ENCODE measurements around the gene CCDC136. TPM values are rescaled to one million over a fixed set of nuclear protein-coding genes. Genes with fewer than 3 reads are reported as not detected.

The CCDC136 gene
- total RNA-seq, 1 experiment from 2014 or later, result 7.7 TPM

DNA sequence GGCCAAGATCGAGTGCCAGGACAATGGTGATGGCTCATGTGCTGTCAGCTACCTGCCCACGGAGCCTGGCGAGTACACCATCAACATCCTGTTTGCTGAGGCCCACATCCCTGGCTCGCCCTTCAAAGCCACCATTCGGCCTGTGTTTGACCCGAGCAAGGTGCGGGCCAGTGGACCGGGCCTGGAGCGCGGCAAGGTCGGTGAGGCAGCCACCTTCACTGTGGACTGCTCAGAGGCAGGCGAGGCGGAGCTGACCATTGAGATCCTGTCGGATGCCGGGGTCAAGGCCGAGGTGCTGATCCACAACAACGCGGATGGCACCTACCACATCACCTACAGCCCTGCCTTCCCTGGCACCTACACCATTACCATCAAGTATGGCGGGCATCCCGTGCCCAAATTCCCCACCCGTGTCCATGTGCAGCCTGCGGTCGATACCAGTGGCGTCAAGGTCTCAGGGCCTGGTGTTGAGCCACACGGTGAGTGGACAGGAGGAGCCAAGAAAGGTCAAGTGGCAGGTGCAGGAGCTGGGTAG, 53.1 kb downstream of the CCDC136 start:
- DNase-seq (ENCODE audit: low read depth), result no peak

DNA sequence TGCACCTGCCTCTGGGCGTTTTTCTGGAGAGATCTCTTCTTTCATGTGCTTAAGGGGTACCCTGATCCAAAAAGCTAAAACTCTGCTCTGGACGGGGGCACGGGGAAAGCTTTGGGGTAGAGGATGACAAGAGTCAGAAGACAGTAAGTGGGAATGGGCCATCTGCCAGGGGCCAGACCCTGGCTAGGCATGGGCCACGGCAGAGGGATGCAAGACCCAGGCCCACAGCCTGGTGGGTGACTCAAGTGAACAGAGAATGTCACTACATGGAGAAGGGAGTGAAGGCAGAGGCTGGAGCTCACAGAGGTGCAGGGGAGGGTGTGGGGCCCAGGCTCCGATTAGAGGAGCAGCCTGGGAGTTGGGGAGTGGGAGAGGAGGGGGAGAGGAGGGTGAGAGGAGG, 53.7 kb downstream of the CCDC136 start:
- DNase-seq (ENCODE audit: low read depth), result no peak

DNA sequence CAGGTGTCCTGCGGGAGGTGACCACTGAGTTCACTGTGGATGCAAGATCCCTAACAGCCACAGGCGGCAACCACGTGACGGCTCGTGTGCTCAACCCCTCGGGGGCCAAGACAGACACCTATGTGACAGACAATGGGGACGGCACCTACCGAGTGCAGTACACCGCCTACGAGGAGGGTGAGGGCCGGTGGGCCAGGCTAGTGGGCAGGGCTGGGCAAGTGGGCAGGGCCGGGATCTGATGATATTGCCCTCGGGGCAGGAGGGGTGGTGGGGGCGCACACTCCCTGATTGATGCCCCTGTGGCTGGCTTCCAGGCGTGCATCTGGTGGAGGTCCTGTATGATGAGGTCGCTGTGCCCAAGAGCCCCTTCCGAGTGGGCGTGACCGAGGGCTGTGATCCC, 54.2 kb downstream of the CCDC136 start:
- DNase-seq (ENCODE audit: low read depth), result no peak

DNA sequence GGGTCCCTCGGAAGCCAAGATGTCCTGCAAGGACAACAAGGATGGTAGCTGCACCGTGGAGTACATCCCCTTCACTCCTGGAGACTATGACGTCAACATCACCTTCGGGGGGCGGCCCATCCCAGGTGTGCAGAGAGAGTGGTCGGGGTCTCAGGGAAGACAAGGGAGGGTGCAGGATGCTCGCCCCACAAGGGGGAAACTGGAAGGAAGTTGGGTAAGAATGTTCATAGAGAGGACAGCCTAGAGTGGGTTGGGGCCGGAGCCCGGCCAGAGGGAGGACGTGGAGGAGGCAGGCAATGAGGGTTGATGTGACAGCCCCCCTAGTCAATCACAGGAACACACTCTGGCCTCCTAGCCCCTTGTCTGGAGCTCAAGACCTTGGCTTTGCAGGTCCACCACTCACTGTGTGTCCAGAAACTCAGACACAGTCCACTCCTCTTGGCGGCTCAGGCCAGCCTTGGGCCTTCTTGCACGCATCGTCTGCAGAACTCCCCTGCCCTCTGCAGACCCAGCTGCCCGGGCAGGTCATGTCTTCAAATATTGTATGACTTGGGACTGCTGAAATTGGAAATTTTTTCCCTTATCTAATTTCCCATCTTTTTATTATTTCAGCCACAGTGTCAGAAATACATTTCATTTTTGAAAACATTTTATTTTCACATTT, 55.1 kb downstream of the CCDC136 start:
- no peak for DNase-seq (ENCODE audit: low read depth)

DNA sequence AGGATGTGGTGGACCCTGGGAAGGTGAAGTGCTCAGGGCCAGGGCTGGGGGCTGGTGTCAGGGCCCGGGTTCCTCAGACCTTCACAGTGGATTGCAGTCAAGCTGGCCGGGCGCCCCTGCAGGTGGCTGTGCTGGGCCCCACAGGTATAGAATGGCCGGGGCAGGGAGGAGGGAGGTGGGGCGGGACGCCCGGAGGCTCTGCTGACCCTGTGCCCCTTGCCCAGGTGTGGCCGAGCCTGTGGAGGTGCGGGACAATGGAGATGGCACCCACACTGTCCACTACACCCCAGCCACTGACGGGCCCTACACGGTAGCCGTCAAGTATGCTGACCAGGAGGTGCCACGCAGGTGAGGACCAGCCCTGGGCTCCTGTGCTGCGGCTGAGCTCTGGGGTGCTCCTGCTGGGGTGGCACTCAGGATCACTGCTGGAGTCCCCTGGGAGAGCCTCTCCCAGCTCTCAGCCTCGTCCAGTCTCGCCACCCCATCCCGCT, 56.0 kb downstream of the CCDC136 start:
- no peak for DNase-seq (ENCODE audit: low read depth)

DNA sequence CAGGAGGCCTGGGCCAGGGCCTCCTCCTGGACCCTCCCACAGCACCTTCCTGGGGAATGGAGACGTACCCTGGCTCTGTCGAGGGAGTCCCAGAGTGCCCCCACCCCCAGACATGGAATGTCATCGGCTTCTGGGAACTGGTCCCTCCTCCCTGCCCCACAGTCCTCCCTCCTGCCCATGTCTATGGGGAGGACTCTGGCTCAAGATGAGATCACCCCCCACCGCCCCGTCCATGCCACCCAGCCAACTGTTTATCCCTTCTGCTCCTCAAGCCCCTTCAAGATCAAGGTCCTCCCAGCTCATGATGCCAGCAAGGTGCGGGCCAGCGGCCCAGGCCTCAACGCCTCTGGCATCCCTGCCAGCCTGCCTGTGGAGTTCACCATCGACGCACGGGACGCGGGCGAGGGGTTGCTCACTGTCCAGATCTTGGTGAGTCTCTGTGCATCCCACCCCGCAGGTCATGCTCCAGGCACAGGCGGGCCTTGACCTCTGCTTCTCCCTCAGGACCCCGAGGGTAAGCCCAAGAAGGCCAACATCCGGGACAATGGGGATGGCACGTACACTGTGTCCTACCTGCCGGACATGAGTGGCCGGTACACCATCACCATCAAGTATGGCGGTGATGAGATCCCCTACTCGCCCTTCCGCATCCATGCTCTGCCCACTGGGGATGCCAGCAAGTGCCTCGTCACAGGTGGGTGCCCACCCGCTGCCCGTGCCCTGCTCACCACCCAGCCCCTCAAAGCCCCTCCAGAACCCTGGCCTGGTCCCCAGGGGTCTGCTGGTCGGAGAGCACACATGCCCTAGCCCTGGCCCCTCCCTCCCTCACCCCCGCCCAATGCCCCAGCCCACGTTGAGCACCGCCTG, 56.8 kb downstream of the CCDC136 start:
- DNase-seq (ENCODE audit: low read depth), result no peak

DNA sequence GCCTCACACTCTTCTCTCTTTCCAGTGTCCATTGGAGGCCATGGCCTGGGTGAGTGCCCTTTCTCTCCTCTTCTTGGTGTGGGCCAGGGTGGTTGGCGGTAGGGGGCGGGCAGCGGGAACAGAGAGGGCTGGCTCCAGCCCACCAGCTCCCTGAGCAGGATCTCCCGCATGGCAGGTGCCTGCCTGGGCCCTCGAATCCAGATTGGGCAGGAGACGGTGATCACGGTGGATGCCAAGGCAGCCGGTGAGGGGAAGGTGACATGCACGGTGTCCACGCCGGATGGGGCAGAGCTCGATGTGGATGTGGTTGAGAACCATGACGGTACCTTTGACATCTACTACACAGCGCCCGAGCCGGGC, 57.4 kb downstream of the CCDC136 start:
- DNase-seq (ENCODE audit: low read depth), result no peak

DNA sequence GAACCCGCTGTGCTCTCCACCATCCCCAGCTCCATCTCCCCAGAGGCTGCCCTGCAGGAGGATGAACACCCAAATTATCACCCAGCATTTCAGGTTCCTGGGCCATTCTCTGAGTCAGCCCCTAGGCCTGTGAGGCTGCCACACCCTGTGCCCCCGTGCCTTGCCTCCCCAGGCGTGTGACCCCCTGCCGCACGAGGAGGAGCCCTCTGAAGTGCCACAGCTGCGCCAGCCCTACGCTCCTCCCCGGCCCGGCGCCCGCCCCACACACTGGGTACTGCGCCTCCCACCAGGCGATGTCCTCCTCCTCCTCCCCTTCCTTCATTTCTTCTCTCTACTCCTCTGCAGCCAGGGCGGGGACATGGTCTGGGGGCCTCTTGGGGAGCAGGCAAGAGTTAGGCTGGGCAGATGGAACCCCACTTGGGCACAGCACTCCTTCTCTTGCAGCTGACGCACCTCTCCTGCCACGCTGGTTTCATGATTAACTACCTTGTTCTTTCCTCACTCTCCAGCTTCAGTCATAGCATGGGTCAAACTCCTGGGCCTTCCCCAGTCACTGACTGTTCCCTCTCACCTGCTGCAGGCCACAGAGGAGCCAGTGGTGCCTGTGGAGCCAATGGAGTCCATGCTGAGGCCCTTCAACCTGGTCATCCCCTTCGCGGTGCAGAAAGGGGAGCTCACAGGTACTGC, 58.2 kb downstream of the CCDC136 start:
- no peak for DNase-seq (ENCODE audit: low read depth)

DNA sequence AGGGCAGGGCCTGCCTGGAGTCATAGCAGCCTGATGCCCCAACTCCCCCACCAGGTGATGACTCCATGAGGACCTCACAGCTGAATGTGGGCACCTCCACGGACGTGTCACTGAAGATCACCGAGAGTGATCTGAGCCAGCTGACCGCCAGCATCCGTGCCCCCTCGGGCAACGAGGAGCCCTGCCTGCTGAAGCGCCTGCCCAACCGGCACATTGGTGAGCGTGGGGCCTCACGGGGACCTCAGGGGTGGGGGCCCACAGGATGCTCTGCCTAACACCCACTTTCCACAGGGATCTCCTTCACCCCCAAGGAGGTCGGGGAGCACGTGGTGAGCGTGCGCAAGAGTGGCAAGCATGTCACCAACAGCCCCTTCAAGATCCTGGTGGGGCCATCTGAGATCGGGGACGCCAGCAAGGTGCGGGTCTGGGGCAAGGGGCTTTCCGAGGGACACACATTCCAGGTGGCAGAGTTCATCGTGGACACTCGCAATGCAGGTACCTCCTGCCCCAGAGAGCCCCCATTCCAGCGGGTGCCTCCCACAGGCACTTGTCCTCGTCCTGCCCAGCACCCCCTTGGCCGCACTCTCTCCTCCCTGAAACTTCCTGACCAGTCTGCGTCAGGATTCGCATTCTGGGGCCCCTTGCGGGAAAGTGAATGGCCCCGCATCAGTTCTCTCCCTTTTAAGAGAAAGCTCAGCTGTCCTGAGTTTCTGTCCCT, 60.9 kb downstream of the CCDC136 start:
- no peak for DNase-seq (ENCODE audit: low read depth)

DNA sequence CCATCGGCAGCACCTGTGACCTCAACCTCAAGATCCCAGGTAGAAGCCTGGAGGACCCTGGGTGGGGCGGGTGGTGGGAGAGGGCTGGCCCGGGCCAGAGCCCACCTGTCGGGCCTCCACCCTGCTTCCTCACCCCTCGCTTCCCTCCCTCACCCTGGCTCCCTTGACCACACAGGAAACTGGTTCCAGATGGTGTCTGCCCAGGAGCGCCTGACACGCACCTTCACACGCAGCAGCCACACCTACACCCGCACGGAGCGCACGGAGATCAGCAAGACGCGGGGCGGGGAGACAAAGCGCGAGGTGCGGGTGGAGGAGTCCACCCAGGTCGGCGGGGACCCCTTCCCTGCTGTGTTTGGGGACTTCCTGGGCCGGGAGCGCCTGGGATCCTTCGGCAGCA, 62.0 kb downstream of the CCDC136 start:
- no peak for DNase-seq (ENCODE audit: low read depth)

DNA sequence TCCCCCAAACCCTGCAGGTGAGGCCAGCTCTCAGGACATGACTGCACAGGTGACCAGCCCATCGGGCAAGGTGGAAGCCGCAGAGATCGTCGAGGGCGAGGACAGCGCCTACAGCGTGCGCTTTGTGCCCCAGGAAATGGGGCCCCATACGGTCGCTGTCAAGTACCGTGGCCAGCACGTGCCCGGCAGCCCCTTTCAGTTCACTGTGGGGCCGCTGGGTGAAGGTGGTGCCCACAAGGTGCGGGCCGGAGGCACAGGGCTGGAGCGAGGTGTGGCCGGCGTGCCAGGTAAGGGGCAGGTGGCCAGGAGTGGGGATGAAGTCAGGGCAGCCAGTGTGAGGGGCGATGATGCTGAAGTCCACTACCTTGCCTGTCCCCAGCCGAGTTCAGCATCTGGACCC, 62.6 kb downstream of the CCDC136 start:
- no peak for DNase-seq (ENCODE audit: low read depth)

DNA sequence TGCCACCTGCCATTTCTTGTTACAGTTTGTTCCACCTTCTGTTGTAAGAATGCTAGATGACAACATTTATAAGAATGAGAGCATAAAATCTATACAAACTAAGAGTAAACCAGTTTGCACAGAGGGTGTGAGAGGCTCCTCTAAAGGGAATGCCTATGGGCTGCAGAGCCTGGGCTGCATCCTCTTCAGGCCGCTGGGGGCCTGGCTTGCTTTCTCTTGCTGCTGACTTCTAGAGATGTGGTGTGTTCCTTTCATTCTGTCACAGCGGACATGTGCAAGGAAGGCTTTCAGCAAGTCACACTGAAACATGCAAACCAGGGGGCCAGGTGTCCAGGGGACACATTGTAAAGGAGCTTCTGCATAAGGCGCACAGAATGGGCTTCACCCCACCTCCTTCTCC, 63.8 kb downstream of the CCDC136 start:
- no peak for DNase-seq (ENCODE audit: low read depth)

DNA sequence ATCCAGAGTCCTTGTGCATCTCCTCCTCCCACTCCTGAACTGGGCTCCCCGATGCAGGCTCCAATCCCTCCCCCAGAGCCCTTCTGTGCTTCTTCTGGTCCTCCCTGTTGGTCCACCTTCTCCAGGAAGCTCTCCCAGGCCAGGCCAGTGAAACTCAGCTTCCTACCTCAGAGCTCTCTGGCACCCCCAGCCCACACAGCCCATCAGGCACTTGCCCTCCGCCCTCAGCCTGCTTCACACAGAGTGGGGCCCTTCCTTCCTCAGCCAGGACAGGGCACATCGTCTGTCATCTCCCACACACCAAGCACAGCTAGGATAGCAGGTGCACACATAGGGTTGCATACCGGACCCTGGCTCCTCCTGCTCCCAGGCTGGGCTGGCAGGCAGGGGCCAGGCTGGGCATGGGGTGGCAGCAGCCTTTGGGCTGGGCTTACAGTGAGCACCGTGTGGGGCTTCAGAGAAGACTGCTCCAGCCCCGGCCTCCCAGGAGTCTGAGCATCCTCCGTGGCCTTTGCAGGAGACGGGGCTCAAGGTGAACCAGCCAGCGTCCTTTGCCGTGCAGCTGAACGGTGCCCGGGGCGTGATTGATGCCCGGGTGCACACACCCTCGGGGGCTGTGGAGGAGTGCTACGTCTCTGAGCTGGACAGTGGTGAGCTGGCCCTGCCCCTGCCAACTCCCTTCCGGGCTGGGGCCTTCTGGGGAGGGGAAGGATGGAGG, 64.4 kb downstream of the CCDC136 start:
- no peak for DNase-seq (ENCODE audit: low read depth)

DNA sequence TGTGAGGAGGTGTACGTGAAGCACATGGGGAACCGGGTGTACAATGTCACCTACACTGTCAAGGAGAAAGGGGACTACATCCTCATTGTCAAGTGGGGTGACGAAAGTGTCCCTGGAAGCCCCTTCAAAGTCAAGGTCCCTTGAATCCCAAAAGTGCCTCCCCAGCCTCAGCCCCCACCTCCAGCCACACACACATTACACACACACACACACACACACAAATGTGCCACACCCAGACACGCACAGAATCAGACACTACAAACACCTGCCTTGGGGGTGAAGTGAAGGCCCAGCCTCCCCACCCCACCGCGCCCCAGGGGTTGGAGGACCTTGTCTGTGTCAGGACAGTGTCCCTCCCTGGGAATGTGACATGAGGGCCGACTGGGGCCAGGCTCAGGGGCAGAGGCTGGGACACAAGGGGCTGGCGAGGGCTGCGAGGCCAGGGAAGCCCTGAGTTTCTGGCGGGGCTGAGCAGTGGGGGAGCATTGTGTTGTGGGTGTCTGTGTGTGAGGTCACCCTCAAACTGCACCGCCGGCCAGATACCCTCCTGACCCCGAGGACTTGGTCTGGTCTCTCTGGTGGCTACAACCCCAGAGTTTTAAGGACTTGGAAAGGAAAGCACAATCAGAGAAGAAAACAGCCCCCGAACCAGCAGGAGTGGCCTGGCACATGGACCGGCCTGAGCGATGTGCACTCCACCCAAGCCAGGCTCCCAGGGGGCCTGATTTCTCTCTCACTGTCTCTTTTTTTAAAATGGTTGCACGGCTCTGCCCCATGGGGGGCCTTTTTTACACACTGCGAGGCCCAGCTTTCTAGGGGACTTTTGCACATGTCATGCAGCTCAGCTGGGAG, 66.8 kb downstream of the CCDC136 start:
- DNase-seq (ENCODE audit: low read depth), result no peak

DNA sequence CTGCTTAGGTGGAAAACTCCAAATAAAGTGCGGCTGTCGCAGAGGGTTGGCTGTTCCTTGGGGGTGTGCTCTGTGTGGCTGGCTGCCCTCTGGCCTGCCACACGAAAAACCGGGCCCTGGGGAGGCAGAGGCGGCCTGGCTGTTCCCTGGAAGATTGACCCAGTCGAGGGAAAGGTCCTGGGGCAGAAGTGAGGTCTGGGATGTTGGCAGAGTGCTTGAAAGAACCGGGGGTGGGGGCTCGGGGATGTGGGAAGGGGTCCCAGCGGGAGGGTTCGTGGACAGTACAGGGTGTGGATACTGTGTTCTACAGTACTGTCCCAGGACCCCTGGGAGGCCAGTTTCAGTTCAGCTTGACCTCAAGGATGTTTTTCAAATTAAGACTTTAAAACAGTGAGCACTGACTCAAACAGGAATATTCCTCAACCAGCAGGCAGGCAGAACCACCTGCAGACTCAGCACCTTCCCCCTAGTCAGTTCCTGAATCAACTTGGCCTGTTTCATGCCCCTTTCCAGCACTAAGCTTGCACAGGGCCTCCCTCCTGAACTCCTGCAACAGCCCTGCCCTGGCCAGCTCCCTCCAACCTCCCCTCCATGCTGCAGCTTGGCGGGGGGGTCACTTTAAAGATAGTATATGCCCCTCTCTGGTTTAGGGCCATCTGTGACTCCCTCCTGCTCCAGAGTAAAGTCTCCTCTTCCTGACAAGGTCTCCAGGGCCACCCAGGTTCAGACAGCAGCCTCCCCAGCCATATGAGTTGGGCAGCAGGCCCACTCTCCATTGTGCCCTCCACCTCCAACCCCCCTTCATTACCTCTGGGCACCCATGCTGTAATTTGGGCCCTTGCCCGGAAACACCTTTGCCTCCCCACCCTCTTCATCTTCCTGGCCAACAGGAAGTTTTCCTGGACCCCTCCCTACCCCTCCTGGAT, 67.7 kb downstream of the CCDC136 start:
- DNase-seq (ENCODE audit: low read depth), result no peak

DNA sequence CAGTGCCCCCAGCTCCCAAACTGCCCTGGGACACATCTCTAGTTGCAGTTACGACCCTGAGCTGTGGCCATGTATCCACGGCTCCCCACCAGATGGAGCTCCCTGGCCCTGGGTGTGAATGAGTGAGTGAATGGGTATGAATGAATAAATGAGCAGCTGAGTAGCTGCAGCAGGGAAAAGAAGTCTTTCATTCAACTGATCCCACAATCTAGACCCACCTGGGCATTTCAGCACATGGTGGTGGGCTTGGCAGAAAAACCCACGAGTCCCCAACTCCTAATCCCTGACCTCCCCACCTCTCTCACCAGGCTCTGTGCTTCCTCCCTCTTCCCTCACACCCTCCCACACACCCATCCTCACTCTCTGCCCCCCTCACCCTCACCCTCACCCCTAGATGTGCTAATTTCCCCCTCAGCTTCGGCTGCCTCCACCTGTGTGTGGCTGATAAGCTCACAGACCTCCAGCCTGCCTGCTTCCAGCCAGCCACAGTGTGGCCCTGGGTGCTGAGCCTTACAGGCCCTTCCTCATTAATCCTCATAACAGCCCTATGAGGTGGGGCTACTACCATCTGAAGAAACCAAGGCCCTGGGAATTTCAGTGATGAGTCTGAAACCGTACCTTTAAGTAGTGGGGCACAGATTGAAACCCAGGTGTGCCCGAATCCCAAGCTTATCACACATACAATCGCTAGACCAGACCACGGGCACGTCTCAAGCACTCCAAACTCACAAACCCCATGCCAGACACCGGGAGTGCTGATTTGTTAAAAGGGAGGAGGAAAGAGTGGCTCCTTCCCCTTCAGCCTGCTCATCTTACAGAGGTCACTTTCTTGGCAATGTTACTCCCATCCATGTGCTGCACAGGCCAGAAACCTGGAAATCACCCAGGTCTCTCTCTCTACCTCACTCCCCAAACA, 68.6 kb downstream of the CCDC136 start:
- no peak for DNase-seq (ENCODE audit: low read depth)

DNA sequence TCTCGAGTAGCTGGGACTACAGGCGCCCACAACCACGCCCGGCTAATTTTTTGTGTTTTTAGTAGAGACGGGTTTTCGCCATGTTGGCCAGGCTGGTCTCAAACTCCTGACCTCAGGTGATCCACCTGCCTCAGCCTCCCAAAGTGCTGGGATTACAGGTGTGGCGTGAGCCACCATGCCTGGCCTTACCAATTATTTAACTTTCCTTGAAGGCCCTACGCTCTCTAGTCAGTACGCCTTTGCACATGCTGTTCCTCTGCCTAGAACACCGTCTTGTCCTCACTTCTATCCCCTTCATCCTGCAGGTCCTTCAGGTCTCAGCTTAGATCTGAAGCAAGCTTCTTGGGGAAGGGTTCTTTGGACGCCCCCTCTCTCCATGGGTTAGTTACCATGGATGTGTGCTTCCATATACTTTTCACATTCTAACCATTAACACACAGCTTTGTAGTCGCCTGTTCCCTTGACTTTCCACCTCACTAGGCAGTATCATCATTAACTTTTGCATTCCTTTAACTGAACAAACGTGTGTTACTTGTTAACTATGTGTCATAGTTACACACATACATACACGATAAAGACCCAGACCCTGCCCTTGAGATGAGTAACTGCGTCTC, 70.3 kb downstream of the CCDC136 start:
- DNase-seq (ENCODE audit: low read depth), result no peak

All from Daoy (cell line).